IPS-18a (cell line): ENCODE data around the gene ARFRP1.

Source experiments
- H3K27ac ChIP-seq: one replicate; pipeline ENCODE4 v1.5.1; 2013; ENCODE audit warnings: low read length
- H3K27me3 ChIP-seq: one replicate; pipeline ENCODE4 v1.6.1; 2013; ENCODE audit warnings: mild to moderate bottlenecking, low read length; ENCODE audit not compliant: control insufficient read depth, insufficient read depth
- H3K36me3 ChIP-seq: one replicate; pipeline ENCODE4 v1.6.1; 2013; ENCODE audit warnings: low read depth, low read length; ENCODE audit not compliant: control insufficient read depth
- H3K4me1 ChIP-seq: one replicate; pipeline ENCODE4 v1.6.1; 2013; ENCODE audit warnings: low read depth, low read length; ENCODE audit not compliant: control insufficient read depth
- H3K4me3 ChIP-seq: one replicate; pipeline ENCODE4 v1.5.1; 2013; ENCODE audit warnings: low read length
- H3K9ac ChIP-seq: one replicate; pipeline ENCODE4 v1.6.1; 2013; ENCODE audit warnings: mild to moderate bottlenecking, low read length, moderate library complexity
- H3K9me3 ChIP-seq: one replicate; pipeline ENCODE4 v1.6.1; 2013; ENCODE audit warnings: low read depth, low read length; ENCODE audit not compliant: control insufficient read depth

The ARFRP1 gene

GRCh38 chr20:63696628-63697356, 11.0 kb downstream of the ARFRP1 start, which contains the start of gene TNFRSF6B:
TNFRSF6B (plus strand) TSS chr20:63696652; CDS start chr20:63696768, 116 bp downstream.
- Histone ChIP-seq H3K36me3 (no peaks in the 10 kb centered on the region), H3K4me3 (peak within 1 kb of the TSS; percentile 45), H3K9ac (no peak within 1 kb of the TSS), H3K27ac (no peak within 1 kb of the TSS), H3K4me1 (no peaks in the 10 kb centered on the region), H3K27me3 (no peaks in the 10 kb centered on the region), H3K9me3 (no peaks in the 10 kb centered on the region)

GRCh38 chr20:63696306-63696627, 11.5 kb downstream of the ARFRP1 start:
- Histone ChIP-seq H3K9ac (no peak overlapping the region), H3K4me3 (peak overlapping the region; percentile 45), H3K9me3 (no peaks in the 10 kb centered on the region), H3K36me3 (no peaks in the 10 kb centered on the region), H3K27ac (no peak overlapping the region), H3K27me3 (no peaks in the 10 kb centered on the region), H3K4me1 (no peaks in the 10 kb centered on the region)

- Histone ChIP-seq H3K9ac (no peak overlapping the region), H3K27ac (no peak overlapping the region), H3K4me3 (no peak overlapping the region)
Observed at GRCh38 chr20:63695424-63696305, 12.1 kb downstream of the ARFRP1 start.

GRCh38 chr20:63694584-63695423, 13.0 kb downstream of the ARFRP1 start:
- no peak overlapping the region for H3K4me3 ChIP-seq
- no peak overlapping the region for H3K27ac ChIP-seq
- H3K27me3 ChIP-seq: no peaks in the 10 kb centered on the region
- H3K9me3 ChIP-seq: no peaks in the 10 kb centered on the region
- H3K4me1 ChIP-seq: no peaks in the 10 kb centered on the region
- H3K36me3 ChIP-seq: no peaks in the 10 kb centered on the region
- no peak overlapping the region for H3K9ac ChIP-seq

More at GRCh38 chr20:63695424-63696305, 12.1 kb downstream of the ARFRP1 start:
- no peaks in the 10 kb centered on the region for H3K9me3 ChIP-seq
- H3K36me3 ChIP-seq: no peaks in the 10 kb centered on the region
- no peaks in the 10 kb centered on the region for H3K27me3 ChIP-seq
- no peaks in the 10 kb centered on the region for H3K4me1 ChIP-seq

- no peaks in the 10 kb centered on the region for H3K27me3 ChIP-seq
- H3K9me3 ChIP-seq: no peaks in the 10 kb centered on the region
- no peak overlapping the region for H3K4me3 ChIP-seq
- H3K27ac ChIP-seq: no peak overlapping the region
- no peaks in the 10 kb centered on the region for H3K36me3 ChIP-seq
- H3K9ac ChIP-seq: no peak overlapping the region
- no peaks in the 10 kb centered on the region for H3K4me1 ChIP-seq
Observed at GRCh38 chr20:63693733-63694583, 13.8 kb downstream of the ARFRP1 start.

GRCh38 chr20:63693083-63693732, 14.6 kb downstream of the ARFRP1 start:
- Histone ChIP-seq H3K9ac (no peak overlapping the region), H3K4me1 (no peaks in the 10 kb centered on the region), H3K27me3 (no peaks in the 10 kb centered on the region), H3K27ac (no peak overlapping the region), H3K4me3 (no peak overlapping the region), H3K36me3 (no peaks in the 10 kb centered on the region), H3K9me3 (no peaks in the 10 kb centered on the region)

- Histone ChIP-seq H3K9ac (no peak overlapping the region), H3K27me3 (no peaks in the 10 kb centered on the region), H3K4me3 (no peak overlapping the region), H3K27ac (no peak overlapping the region), H3K9me3 (no peaks in the 10 kb centered on the region), H3K4me1 (no peaks in the 10 kb centered on the region), H3K36me3 (no peaks in the 10 kb centered on the region)
Observed at GRCh38 chr20:63692436-63693082, 15.2 kb downstream of the ARFRP1 start.

- Histone ChIP-seq H3K36me3 (no peaks in the 10 kb centered on the region), H3K9me3 (no peaks in the 10 kb centered on the region), H3K4me1 (no peaks in the 10 kb centered on the region), H3K27ac (no peak overlapping the region), H3K9ac (no peak overlapping the region), H3K27me3 (no peaks in the 10 kb centered on the region), H3K4me3 (no peak overlapping the region)
Observed at GRCh38 chr20:63691711-63692435, 15.9 kb downstream of the ARFRP1 start.

- Histone ChIP-seq H3K27ac (no peak overlapping the region), H3K36me3 (no peaks in the 10 kb centered on the region), H3K4me1 (no peaks in the 10 kb centered on the region), H3K27me3 (no peaks in the 10 kb centered on the region), H3K9ac (no peak overlapping the region), H3K4me3 (no peak overlapping the region), H3K9me3 (no peaks in the 10 kb centered on the region)
Observed at GRCh38 chr20:63690898-63691710, 16.7 kb downstream of the ARFRP1 start.
